ENCODE measurements around the gene TCFL5.

- TF ChIP-seq, protein P1, sequence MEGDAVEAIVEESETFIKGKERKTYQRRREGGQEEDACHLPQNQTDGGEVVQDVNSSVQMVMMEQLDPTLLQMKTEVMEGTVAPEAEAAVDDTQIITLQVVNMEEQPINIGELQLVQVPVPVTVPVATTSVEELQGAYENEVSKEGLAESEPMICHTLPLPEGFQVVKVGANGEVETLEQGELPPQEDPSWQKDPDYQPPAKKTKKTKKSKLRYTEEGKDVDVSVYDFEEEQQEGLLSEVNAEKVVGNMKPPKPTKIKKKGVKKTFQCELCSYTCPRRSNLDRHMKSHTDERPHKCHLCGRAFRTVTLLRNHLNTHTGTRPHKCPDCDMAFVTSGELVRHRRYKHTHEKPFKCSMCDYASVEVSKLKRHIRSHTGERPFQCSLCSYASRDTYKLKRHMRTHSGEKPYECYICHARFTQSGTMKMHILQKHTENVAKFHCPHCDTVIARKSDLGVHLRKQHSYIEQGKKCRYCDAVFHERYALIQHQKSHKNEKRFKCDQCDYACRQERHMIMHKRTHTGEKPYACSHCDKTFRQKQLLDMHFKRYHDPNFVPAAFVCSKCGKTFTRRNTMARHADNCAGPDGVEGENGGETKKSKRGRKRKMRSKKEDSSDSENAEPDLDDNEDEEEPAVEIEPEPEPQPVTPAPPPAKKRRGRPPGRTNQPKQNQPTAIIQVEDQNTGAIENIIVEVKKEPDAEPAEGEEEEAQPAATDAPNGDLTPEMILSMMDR (IDR thresholded peaks at IDR 0.05), result no peak
- TF ChIP-seq ZFX (IDR thresholded peaks at IDR 0.05; ENCODE audit: borderline replicate concordance), result no peak
These were observed 30.2 kb downstream of the TCFL5 start for GRCh38 chr20:62831361-62831788.
